ENCODE measurements around the gene PABPN1L.
"Not testable (repeated sequence)": the region's sequence is repeated elsewhere in the genome, so short reads cannot be mapped to it uniquely, and the experiment has no call there.

PABPN1L gene

DNA sequence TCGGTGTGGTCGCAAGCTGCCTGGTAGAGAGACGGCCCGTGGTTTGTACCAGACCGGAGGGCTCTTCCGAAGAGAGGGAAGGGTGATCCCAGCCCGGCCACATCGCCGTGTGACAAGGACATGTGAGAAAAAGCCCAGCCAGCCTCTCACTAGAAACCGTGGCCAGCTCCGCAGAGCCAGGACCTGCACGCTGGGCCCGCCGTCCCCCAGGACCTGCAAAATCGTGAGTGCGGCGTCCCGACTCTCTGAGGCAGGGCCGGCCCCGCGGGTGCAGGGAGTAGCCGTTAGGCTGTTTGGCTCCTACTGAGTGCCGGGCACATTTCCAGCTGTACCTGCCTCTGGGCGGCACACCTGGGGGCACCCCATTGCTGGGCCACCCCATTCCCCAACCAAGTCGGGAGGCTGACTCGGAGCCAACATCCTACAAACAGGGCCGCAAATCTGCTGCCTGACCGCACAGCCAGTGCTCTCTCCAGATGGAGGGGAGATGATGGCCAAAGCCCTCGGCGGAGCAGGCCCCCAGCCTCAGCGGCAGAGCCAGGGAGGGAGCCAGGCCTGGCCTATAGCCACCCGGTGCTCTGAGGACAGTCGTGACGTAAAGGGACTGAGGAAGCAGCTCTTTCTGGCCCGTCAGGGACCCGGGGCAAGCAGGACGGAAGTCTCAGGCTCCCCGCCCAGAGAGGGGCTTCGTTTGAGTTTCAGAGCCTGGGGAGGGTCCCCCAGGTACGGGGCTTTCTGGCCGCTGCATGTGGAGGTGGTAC, 33.6 kb upstream of the PABPN1L start:
- DNase-seq, result no peak

- no peak for DNase-seq
Measured at GRCh38 chr16:88897696-88898425, 31.4 kb upstream of the PABPN1L start.

DNA sequence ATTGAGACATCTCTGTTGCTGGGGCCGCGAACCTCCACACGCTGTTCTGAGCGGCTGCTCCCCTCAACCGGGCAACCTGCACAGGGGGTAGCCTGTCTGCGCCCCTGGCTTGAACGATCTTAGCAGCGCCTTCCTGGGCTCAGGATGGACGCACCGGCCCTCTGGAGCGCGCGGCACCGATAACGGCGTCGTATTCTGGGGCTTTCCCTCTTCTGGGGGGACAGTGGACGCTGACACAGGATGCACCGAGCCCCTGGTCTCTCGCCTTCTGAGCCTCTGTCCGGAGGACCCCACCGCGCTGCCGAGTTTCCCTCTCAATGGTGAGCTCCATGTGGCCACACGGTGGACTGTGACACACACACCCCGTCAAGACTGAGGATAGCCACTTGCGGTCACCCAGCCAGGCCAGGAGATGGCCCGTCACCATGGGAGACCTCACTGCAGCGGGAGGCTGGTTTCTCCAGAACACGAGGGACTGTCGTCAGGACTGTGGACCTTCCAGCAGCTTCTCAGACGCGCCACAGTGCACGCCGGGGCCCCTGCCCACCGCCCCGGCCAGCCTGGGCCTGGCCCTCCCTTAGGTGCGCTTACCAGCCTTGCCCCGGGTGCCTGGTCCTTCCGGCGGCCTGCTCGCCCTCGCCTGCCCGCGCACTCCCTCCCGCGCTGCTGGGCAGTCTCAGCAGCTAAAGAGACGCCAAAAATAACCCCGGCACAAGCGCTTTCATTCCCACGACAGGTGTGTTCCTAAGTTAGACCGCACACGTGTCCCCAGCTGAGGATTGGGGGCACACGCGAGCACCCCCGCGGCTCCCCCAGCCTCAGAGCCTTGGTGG, 30.0 kb upstream of the PABPN1L start:
- DNase-seq, result no peak

GRCh38 chr16:88895335-88895734, 28.9 kb upstream of the PABPN1L start:
- DNase-seq, result no peak

DNA sequence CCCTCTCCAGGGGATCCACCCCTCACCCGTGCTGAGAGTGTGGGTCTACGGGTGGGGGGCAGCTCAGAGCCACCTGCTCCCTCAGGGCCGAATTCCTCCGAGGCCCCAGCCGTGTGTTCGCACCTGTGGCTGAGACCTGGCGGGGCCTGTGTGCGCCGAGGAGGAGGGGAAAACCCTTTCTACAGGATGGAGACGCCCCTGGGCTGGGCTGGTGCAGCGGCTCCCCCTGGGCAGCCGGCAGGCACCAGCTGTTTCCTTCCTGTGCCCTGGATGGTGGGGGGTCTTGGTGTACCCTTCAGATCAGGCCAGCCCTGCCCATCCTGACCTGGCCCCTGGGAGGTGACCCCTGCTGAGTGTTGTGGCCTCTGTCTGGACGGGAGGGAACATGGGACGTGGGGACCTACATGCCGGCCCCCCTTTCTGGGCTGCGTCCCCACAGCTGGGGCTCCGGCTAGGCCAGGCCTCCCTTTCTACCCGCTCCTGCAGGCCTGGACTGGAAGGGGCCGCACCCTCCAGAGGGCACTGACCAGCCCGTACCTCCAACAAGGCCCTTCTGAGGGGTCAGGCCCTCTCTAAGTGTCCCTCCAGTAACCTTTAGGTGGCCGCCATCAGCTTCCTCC, 28.3 kb upstream of the PABPN1L start:
- no peak for DNase-seq

DNA sequence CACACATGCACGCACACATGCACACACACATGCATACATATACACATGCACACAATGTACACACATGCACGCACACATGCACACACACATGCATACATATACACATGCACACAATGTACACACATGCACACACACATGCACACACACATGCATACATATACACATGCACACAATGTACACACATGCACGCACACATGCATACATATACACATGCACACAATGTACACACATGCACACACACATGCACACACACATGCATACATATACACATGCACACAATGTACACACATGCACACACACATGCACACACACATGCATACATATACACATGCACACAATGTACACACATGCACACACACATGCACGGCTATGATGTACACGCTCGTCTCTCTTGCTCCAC, 27.8 kb upstream of the PABPN1L start:
- DNase-seq, result not testable (repeated sequence)

- DNase-seq, result no peak
Measured at GRCh38 chr16:88893127-88893968, 26.9 kb upstream of the PABPN1L start.

- DNase-seq, result no peak
Measured at GRCh38 chr16:88892065-88892464, 25.6 kb upstream of the PABPN1L start.

- no peak for DNase-seq
Measured at GRCh38 chr16:88891083-88891482, 24.6 kb upstream of the PABPN1L start.

- DNase-seq, result not testable (repeated sequence)
Measured at GRCh38 chr16:88889702-88890352, 23.4 kb upstream of the PABPN1L start.

DNA sequence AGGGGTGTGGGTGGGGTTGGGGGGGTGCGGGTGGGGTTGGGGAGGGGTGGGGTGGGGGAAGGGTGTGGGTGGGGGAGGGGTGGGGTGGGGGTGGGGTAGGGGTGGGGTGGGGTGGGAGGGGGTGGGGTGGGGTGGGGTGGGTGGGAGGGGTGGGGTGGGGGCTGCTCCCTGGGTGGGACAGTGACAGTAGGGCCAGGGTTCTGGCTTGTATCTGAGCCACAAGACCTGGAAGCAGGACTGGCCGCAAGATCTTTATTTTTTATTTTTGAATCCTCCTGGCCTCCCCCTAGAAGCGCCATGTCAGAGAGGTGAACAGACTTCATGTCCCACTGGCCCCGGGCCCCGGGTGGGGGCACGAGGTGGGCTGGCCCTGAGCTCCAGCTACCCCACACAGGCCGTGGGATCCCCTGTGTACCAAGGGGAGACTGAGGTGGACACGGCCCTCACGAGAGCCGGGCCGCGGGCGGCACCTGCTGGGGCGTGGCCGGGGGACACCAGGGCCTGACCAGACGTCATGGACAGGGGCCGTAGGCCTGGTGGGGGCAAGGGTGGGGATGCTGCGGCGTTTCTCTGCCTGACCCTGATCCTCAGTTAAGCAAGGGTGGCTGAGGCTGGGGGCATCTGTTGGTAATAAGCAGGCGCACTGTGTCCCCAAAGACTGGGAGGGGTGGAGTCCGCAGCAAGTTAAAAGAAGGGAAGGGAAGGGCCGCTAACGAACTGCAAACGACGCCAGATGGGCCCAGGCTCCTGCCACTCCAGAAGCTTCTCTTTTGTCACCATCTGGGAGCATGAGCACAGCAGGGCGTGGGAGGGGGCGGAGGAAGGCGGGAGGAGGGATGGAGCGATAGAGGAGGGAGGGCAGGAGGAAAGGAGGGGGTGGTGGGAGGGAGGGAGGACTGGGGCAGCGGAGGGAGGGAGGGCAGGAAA, 22.3 kb upstream of the PABPN1L start:
- no peak for DNase-seq

DNA sequence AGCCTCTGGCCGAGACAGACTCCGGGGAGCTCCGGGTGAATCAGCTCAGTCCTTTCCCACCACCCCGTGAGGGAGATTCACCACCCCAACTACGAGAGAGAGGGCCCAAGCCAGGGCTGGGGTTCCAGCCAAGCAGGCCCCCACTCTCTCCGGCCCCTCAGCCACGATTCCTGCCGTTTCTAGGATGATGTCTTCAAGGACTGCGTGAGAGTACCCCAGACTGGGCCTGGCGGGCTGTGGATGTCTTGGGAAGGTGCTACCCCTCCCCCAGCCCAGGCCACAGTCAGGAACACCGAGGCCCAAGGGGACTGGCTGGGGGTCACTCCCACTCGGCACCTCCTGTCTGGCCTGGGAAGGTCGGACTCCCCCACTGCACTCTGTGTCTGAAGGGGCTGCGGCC, 21.6 kb upstream of the PABPN1L start:
- DNase-seq, result no peak

DNA sequence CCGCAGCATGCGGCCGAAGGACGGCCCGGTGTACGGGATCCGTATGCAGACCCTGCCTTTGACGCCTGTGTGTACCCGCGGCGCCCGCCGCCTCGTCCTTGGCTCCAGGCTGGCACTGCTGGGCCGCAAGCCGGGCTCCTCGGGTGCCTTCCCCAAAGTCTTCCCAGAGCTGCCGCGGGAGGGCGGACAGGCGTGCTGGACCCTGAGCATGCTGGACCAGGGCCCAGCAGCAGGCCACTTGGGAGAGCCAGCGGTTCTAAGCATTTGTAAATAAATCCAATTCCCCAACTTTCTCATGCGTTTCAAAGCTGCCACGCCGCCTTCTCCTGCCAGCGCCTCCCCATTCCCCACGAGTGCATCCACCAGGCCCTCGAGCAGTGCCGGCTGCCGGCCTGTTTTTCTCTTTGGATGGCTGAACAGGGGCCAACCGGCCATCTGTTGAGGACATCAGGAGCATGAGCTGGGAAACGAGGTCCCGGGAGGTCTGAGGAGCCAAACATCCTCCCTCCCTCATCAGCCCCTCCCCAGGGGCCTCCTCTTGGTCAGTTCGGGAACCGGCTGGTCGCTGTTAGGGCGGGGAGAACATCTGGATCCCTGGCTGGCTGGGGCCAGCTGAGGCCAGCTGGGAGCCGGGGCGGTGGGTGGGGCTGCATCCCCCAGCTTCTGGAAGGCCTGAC, 20.5 kb upstream of the PABPN1L start:
- DNase-seq, result no peak

GRCh38 chr16:88886420-88886844, 20.0 kb upstream of the PABPN1L start:
- no peak for DNase-seq

DNA sequence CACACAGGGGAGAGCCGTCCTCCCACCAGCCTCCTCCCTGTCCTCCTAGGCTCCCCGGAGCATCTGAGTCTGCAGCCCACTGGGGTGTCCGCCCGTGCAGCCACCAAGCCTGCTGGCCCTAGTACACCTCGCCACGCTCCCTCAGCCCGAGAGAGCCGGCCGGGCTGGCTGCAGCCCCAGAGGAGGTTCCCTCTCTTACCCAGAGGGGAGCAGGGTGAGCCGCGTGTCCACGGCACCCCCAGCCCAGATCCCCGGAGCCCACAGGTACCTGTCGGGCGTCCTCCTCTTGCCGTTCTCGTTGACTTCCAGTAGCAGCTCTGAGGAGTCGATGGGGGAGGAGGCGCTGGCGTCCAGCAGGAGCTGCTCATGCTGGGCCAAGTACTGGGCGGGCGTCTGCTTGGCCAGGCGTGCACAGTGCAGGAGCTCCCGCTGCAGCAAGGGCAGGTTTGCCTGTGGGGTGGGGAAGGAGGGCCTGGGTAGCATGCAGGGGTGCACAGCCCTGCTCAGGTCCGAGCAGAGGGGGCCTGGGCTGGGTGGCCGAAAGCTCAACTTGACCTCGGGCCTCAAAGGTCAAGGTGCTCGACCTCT, 19.3 kb upstream of the PABPN1L start:
- no peak for DNase-seq

DNA sequence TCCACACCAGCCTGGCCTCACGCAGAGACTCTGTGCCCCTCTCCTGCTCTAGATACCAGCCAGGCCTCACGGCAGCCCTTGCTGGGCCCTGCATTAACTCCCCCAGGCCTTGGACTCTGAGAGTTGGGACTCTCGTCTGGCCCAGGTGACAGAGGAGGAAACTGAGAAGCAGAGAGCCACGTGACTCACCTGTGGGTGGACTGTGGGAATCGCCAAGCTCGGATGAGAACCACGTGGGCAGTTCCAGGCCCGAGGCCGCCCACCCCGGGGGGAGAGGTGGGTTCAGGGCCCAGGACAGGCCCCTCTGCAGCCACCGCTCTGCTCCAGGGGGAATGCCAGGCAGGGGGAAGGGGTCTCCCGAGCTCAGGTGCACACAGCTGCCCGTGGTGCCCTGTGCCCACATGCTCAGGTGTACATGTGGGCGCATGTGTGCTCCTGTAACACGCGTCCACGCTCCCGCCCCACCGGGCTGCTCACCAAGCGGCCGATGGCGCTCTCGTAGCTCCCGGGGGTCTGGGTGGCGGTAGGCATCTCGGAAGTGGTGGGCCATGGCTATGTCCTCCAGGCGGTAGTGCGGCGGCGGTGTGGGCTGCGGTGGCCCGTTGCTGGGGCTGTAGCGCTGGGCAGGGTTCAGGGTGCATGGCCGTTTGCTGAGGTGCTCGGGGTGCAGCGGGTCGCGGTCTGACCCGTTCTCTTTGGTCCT, 18.3 kb upstream of the PABPN1L start:
- DNase-seq, result no peak

DNA sequence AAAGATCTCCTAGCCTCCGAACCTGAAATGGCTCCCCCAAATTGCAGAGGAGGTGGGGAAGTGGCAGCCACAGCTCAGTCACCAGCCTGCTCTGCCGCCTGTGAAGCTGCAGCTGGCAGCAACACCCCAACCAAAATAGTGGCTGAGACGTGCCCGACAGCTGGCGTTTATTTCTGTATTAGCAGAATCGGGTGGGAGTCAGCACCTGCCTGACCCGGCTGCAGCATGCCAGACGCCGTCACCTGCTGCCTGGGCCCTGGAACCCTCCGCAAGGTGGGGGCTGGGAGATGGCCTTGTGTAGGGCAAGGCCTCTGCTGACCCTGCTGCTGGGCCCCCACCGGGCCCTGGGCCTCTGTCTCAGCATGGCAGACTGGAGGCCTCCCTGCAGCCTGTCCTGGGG, 17.5 kb upstream of the PABPN1L start:
- DNase-seq, result no peak

DNA sequence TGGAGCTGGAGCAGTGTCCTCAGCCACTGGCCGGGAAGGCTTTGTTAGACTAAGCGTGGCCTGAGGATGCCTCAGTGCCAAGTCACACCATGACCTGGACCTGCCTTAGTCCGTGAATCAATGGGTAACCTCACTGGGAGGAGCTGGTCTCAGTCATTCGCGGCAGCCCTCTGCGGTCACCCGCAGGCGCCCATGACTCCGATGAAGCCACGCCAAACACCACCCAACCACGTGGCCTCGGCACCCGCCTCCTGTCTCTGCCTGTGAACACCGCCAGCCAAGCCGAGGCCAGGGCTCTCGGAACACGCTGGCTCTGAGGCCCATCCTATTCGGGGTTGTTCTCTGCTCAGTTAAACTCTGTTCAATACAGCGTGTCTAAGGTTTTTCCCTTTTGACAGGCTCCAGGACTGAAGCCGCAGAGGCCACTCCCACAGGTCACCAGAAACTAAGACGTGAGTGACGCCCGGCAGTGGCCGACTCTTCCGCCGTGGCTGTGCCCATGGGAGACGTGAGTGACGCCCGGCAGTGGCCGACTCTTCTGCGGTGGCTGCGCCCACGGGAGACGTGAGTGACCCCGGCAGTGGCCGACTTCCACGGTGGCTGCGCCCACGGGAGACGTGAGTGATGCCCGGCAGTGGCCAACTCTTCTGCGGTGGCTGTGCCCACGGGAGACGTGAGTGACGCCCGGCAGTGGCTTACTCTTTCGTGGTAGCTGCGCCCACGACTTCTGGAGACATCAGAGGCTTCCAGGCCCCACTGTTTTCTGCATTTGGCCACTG, 16.8 kb upstream of the PABPN1L start:
- no peak for DNase-seq

Data from GF-D8 (cell line).